GM21526 (cell line): Measurements from ENCODE around the gene ALDH1L2.

Source experiments
- ATAC-seq: cut with Tn5 transposase; IDR thresholded peaks from one replicate; pipeline ENCODE4 v1.9.1; 2021; ENCODE audit warnings: moderate library complexity; ENCODE audit not compliant: unreplicated experiment, low FRiP score

The ALDH1L2 gene

GRCh38 chr12:105085501-105085900 lies 1.2 kb upstream of the ALDH1L2 start:
- ATAC-seq: no peak

- no peak for ATAC-seq
These were observed 630 bp downstream of the ALDH1L2 start for GRCh38 chr12:105083551-105084105.

- no peak for ATAC-seq
These were observed 1.2 kb downstream of the ALDH1L2 start for GRCh38 chr12:105083031-105083430.

- ATAC-seq: no peak
These were observed 5.3 kb downstream of the ALDH1L2 start for GRCh38 chr12:105078712-105079570.

GRCh38 chr12:105077435-105077834 lies 6.8 kb downstream of the ALDH1L2 start:
- no peak for ATAC-seq

- ATAC-seq: no peak
These were observed 7.3 kb downstream of the ALDH1L2 start for GRCh38 chr12:105076913-105077312.

GRCh38 chr12:105076098-105076497 lies 8.2 kb downstream of the ALDH1L2 start:
- no peak for ATAC-seq

- ATAC-seq: no peak
These were observed 11.3 kb downstream of the ALDH1L2 start for GRCh38 chr12:105072888-105073488.

- ATAC-seq: no peak
These were observed 12.3 kb downstream of the ALDH1L2 start for GRCh38 chr12:105071981-105072380.

GRCh38 chr12:105069936-105070702 lies 14.1 kb downstream of the ALDH1L2 start:
- ATAC-seq: no peak

- no peak for ATAC-seq
These were observed 16.7 kb downstream of the ALDH1L2 start for GRCh38 chr12:105067511-105068031.

- ATAC-seq: no peak
These were observed 19.6 kb downstream of the ALDH1L2 start for GRCh38 chr12:105064564-105065178.

GRCh38 chr12:105060715-105061378 lies 23.4 kb downstream of the ALDH1L2 start:
- no peak for ATAC-seq

GRCh38 chr12:105057174-105057573 lies 27.1 kb downstream of the ALDH1L2 start:
- no peak for ATAC-seq

GRCh38 chr12:105053116-105053572 lies 31.1 kb downstream of the ALDH1L2 start:
- peak; percentile 66 for ATAC-seq

- no peak for ATAC-seq
These were observed 32.3 kb downstream of the ALDH1L2 start for GRCh38 chr12:105051981-105052380.

- no peak for ATAC-seq
These were observed 35.9 kb downstream of the ALDH1L2 start for GRCh38 chr12:105048315-105048714.

- no peak for ATAC-seq
These were observed 37.0 kb downstream of the ALDH1L2 start for GRCh38 chr12:105047308-105047707.

- ATAC-seq: no peak
These were observed 43.1 kb downstream of the ALDH1L2 start for GRCh38 chr12:105041186-105041585.

- ATAC-seq: no peak
These were observed 43.8 kb downstream of the ALDH1L2 start for GRCh38 chr12:105040476-105040875.
